ENCODE data around the gene TSGA10IP. TPM values are rescaled to one million over a fixed set of nuclear protein-coding genes. Genes with fewer than 3 reads are reported as not detected.

The TSGA10IP gene
- total and polyA plus RNA-seq, 7 experiments from 2014 or later = 0.64 TPM; not detected in 6

DNA sequence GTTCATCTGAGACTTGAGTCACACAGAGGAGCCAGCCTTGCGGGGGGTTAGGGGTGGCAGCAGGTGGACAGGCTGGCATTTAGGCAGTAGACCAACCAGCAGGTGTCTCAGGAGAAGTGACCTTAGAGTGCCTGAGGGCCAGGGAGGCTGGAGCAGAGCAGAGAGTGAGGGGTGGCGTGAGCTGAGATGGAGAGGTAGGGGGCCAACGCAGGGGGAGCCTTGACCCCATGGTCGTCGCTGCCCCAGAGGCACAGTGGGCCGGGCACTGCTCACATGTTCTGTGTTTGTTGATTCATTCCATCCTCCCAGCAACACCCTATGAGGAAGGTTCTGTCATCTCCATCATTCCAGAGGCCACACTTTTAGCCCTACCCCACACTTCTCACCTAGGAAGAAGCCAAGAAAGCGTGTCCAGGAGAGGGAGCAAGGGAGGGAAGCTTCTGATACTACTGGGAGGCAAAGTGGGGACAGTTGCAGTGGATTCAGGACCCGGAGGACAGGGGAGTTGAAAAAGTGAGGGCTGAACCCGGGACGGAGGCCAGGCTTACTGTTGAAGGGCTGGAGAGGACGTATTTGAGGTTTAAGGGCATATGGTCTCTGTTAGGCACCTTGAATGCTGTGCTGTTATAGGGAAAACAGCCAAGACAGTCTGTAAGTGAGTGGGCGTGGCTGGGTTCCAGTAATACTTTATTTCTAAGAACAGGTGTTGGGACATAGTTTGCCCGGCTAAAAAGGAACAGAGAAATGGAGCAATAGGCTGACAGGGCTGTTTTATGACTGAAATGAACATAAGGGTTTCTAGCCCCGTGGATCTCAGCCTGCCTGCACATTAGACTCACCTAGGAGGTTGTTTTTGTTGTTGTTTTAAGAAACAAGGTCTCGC is 23.6 kb downstream of the TSGA10IP start:
- H3K4me1 Mint-ChIP-seq = peaks cover 13 to 36% (median 18%) of the 10 kb centered on the region in 7 donors
- CTCF ChIA-PET = no interaction called here
- H3K4me3 Mint-ChIP-seq = peak overlapping the region in 1 of 10 donors; percentile 34
- peaks cover 15 to 46% (median 29%) of the 10 kb centered on the region in 5 donors for H3K36me3 Mint-ChIP-seq
- peak overlapping the region in 2 of 9 donors; percentile 60 to 65 for H3K27ac Mint-ChIP-seq
- H3K27me3 ChIP-seq (ENCODE audit: control insufficient read depth in 2 of 2, insufficient read depth in 2 of 2, low read length in 2 of 2) = no peaks in the 10 kb centered on the region
- no peak overlapping the region for H3K27ac ChIP-seq (ENCODE audit: low read depth, low read length)
- peaks cover 5 to 6% of the 10 kb centered on the region in 2 donors for H3K4me1 ChIP-seq (ENCODE audit: control insufficient read depth in 2 of 2, insufficient read depth in 2 of 2, low read length in 2 of 2)
- DNase-seq (no peak), ATAC-seq (no peak)
- no peak overlapping the region for H3K4me3 ChIP-seq (ENCODE audit: low read length)
- intact Hi-C loops (cut with micrococcal nuclease) = no loop called here
- no peaks in the 10 kb centered on the region for H3K9me3 Mint-ChIP-seq
- POLR2A ChIA-PET = no interaction called here
- no peaks in the 10 kb centered on the region for H3K9me3 ChIP-seq (ENCODE audit: control insufficient read depth in 2 of 3, low read length in 3 of 3)
- H3K36me3 ChIP-seq (ENCODE audit: control insufficient read depth in 2 of 3, insufficient read depth in 3 of 3, low read length in 3 of 3) = peaks cover 31 to 89% (median 35%) of the 10 kb centered on the region in 3 experiments
- H3K27me3 Mint-ChIP-seq = no peaks in the 10 kb centered on the region

DNA sequence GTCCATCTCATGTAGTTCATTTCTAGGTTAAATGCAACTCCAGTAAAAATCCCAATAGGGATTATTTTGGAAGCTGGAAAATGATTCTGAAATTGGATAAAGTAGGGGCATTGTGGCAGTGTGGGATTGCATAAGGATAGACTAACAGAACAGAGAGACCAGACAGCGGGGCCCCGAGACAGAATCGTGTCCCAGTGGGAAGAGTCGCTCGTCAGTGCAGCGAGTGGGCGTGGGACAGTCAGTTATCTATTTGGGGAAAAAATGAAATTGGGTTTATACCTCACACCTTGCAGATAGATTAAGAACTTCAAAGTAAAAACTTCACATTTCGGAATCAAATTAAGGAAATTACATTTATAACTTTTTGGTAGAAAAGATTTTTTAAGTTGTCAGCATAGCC is 26.8 kb downstream of the TSGA10IP start:
- peaks cover 19 to 41% (median 26%) of the 10 kb centered on the region in 5 donors for H3K36me3 Mint-ChIP-seq
- no peaks in the 10 kb centered on the region for H3K27me3 Mint-ChIP-seq
- ChIA-PET CTCF (interaction anchor here (1.8 kb wide), 1 partner anchor 82 kb away, joined by 5 read pairs; the partner anchor contains the start of gene CCDC85B), POLR2A (no interaction called here)
- peak overlapping the region in 4 of 9 donors; percentile 26 to 54 (median 48) for H3K27ac Mint-ChIP-seq
- H3K9me3 Mint-ChIP-seq = no peaks in the 10 kb centered on the region
- no peak overlapping the region for H3K4me3 Mint-ChIP-seq
- Histone ChIP-seq H3K27me3 (ENCODE audit: control insufficient read depth in 2 of 2, insufficient read depth in 2 of 2, low read length in 2 of 2) (no peaks in the 10 kb centered on the region), H3K4me1 (ENCODE audit: control insufficient read depth in 2 of 2, insufficient read depth in 2 of 2, low read length in 2 of 2) (no peaks in the 10 kb centered on the region), H3K4me3 (ENCODE audit: low read length) (no peak overlapping the region), H3K9me3 (ENCODE audit: control insufficient read depth in 2 of 3, low read length in 3 of 3) (no peaks in the 10 kb centered on the region), H3K36me3 (ENCODE audit: control insufficient read depth in 2 of 3, insufficient read depth in 3 of 3, low read length in 3 of 3) (peaks cover 6 to 72% (median 15%) of the 10 kb centered on the region in 3 experiments), H3K27ac (ENCODE audit: low read depth, low read length) (no peak overlapping the region)
- ATAC-seq (no peak), DNase-seq (no peak)
- H3K4me1 Mint-ChIP-seq = peaks cover 4 to 30% (median 15%) of the 10 kb centered on the region in 7 donors
- intact Hi-C loops (cut with micrococcal nuclease) = no loop called here

DNA sequence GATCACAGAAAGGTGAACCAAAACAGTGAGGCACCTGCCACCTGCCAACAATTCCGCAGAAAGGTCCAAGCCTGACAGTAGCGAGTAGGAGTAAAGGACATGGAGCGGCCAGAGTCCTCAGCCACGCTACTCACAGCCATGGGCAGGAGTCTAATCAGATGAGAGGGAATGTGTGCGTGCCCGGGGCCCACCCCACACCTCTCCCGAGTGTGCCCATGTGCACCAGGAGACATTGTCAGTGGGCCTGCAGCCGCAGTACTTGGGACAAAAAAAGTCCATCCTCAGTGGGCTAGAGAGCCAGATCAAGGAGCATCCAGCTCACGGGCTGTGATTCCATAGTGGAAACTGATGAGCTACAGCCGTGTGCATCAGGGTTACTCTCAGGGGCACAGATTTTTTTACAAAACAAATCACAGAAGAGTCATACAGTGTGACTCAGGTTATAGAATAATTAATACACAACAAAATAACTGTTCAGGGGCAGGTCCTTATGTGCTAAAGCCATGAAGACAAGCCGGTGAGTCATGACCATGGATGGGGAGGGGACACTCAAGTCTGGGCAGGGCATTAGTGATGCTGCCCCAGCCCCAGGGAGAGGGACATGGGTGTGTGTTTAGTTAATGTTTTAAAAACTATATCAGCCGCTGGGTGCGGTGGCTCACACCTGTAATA is 28.3 kb downstream of the TSGA10IP start:
- Histone ChIP-seq H3K4me1 (ENCODE audit: control insufficient read depth in 2 of 2, insufficient read depth in 2 of 2, low read length in 2 of 2) (no peaks in the 10 kb centered on the region), H3K9me3 (ENCODE audit: control insufficient read depth in 2 of 3, low read length in 3 of 3) (no peaks in the 10 kb centered on the region), H3K36me3 (ENCODE audit: control insufficient read depth in 2 of 3, insufficient read depth in 3 of 3, low read length in 3 of 3) (peaks cover 3 to 72% (median 8%) of the 10 kb centered on the region in 3 experiments), H3K4me3 (ENCODE audit: low read length) (no peak overlapping the region), H3K27ac (ENCODE audit: low read depth, low read length) (no peak overlapping the region), H3K27me3 (ENCODE audit: control insufficient read depth in 2 of 2, insufficient read depth in 2 of 2, low read length in 2 of 2) (no peaks in the 10 kb centered on the region)
- Mint-ChIP-seq H3K27ac (peak overlapping the region in 2 of 9 donors; percentile 31 to 46), H3K4me3 (no peak overlapping the region), H3K4me1 (peaks cover 4 to 24% (median 12%) of the 10 kb centered on the region in 7 donors), H3K27me3 (no peaks in the 10 kb centered on the region), H3K36me3 (peaks cover 15 to 39% (median 22%) of the 10 kb centered on the region in 5 donors), H3K9me3 (no peaks in the 10 kb centered on the region)
- DNase-seq = no peak
- ChIA-PET CTCF (interaction anchor here (0.6 kb wide), 1 partner anchor 89 kb away, joined by 3 read pairs; no protein-coding TSS in a partner anchor), POLR2A (no interaction called here)
- ATAC-seq = no peak
- intact Hi-C loops (cut with micrococcal nuclease) = no loop called here

DNA sequence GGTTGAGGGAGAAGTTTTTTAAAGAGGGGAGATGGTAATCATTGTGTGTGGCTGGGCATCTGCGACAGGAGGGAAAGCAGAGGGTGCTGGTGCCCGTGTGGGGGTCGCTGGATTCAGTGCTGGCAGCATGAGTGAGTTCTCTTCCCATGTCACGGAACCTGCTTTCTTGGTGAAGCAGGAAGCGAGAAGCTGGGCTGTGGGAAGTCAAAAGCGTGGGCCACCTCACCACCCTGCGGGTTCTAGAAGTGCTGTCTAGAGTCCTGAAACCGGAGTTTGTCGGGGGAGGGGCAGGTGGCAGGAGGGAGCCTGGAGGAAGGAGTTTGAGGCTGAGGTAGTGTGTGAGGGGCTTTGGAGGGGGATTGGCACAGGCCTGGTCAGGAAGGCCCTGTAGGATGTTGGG is 30.5 kb downstream of the TSGA10IP start:
- ATAC-seq (no peak), DNase-seq (no peak)
- H3K4me1 ChIP-seq (ENCODE audit: control insufficient read depth in 2 of 2, insufficient read depth in 2 of 2, low read length in 2 of 2) = no peaks in the 10 kb centered on the region
- no peak overlapping the region for H3K27ac ChIP-seq (ENCODE audit: low read depth, low read length)
- CTCF ChIA-PET = no interaction called here
- peaks cover 0 to 12% (median 4%) of the 10 kb centered on the region in 7 donors for H3K4me1 Mint-ChIP-seq
- H3K9me3 Mint-ChIP-seq = no peaks in the 10 kb centered on the region
- H3K36me3 Mint-ChIP-seq = peaks cover 11 to 34% (median 15%) of the 10 kb centered on the region in 5 donors
- no peaks in the 10 kb centered on the region for H3K27me3 ChIP-seq (ENCODE audit: control insufficient read depth in 2 of 2, insufficient read depth in 2 of 2, low read length in 2 of 2)
- no peaks in the 10 kb centered on the region for H3K9me3 ChIP-seq (ENCODE audit: control insufficient read depth in 2 of 3, low read length in 3 of 3)
- H3K4me3 Mint-ChIP-seq = no peak overlapping the region
- H3K27ac Mint-ChIP-seq = peak overlapping the region in 4 of 9 donors; percentile 41 to 78 (median 68)
- H3K27me3 Mint-ChIP-seq = no peaks in the 10 kb centered on the region
- H3K36me3 ChIP-seq (ENCODE audit: control insufficient read depth in 2 of 3, insufficient read depth in 3 of 3, low read length in 3 of 3) = peaks cover 0 to 63% (median 0%) of the 10 kb centered on the region in 3 experiments
- POLR2A ChIA-PET = interaction anchor here (1.4 kb wide), 1 partner anchor 19 kb away, joined by 3 read pairs; no protein-coding TSS in a partner anchor
- no peak overlapping the region for H3K4me3 ChIP-seq (ENCODE audit: low read length)
- intact Hi-C loops (cut with micrococcal nuclease) = no loop called here

DNA sequence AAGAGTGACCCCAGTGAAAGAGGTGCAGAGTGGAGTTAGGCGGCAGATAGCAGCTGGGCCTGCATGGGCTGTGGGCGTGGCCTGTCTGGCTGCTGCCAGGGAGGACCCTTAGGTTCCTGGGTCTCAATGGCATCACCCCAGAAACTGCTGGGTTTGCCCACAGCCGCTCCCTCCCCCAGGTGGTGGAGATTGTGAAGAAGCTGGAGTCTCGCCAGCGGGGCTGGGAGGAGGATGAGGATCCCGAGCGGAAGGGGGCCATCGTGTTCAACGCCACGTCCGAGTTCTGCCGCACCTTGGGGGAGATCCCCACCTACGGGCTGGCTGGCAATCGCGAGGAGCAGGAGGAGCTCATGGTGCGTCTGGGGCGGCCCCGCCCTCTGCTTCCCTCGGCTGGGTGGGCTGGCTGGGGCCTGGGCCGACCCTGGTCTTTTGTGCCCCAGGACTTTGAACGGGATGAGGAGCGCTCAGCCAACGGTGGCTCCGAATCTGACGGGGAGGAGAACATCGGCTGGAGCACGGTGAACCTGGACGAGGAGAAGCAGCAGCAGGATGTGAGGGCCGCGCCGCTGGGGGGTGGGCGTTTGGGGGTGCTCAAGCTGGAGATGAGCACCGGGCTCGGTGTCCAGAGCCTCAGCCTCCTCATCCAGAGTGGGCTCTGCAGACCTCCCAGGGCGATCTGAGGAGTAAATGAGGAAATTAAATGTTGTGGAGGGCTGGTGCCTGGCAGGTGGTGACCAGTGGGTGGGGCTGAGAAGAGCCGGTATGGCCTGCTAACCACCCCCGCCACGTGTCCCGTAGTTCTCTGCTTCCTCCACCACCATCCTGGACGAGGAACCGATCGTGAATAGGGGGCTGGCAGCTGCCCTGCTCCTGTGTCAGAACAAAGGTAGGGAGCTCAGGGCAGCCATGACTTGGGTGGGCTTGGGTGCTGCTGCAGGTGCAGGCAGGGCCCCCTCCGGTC is 31.2 kb downstream of the TSGA10IP start:
- H3K27ac ChIP-seq (ENCODE audit: low read depth, low read length) = no peak overlapping the region
- intact Hi-C loops (cut with micrococcal nuclease) = no loop called here
- H3K4me3 Mint-ChIP-seq = no peak overlapping the region
- no peak overlapping the region for H3K4me3 ChIP-seq (ENCODE audit: low read length)
- POLR2A ChIA-PET = interaction anchor here (0.5 to 1.4 kb wide), 2 partner anchors 19 to 1640 kb away, joined by 3 read pairs; no protein-coding TSS in a partner anchor
- no peaks in the 10 kb centered on the region for H3K27me3 Mint-ChIP-seq
- peaks cover 0 to 12% (median 4%) of the 10 kb centered on the region in 7 donors for H3K4me1 Mint-ChIP-seq
- H3K9me3 Mint-ChIP-seq = no peaks in the 10 kb centered on the region
- ATAC-seq (no peak), DNase-seq (no peak)
- peak overlapping the region in 4 of 9 donors; percentile 61 to 78 (median 70) for H3K27ac Mint-ChIP-seq
- CTCF ChIA-PET = no interaction called here
- H3K36me3 Mint-ChIP-seq = peaks cover 11 to 34% (median 15%) of the 10 kb centered on the region in 5 donors
- H3K9me3 ChIP-seq (ENCODE audit: control insufficient read depth in 2 of 3, low read length in 3 of 3) = no peaks in the 10 kb centered on the region
- no peaks in the 10 kb centered on the region for H3K4me1 ChIP-seq (ENCODE audit: control insufficient read depth in 2 of 2, insufficient read depth in 2 of 2, low read length in 2 of 2)
- H3K36me3 ChIP-seq (ENCODE audit: control insufficient read depth in 2 of 3, insufficient read depth in 3 of 3, low read length in 3 of 3) = peaks cover 0 to 63% (median 0%) of the 10 kb centered on the region in 3 experiments
- H3K27me3 ChIP-seq (ENCODE audit: control insufficient read depth in 2 of 2, insufficient read depth in 2 of 2, low read length in 2 of 2) = no peaks in the 10 kb centered on the region

Data from naive thymus-derived CD4-positive, alpha-beta T cell (primary cell).